Upper lobe of right lung (tissue), 1 donor: ENCODE measurements around the gene FTL. TPM values are rescaled to one million over a fixed set of nuclear protein-coding genes. Genes with fewer than 3 reads are reported as not detected.

Experiments
- ATAC-seq: fragments of 200-7000 bp; cut with Tn5 transposase; one replicate; pipeline ENCODE4 v1.9.1; 2020; ENCODE audit warnings: mild to moderate bottlenecking, moderate library complexity
- DNase-seq: peaks from one replicate; pipeline ENCODE4 v3.0.0-alpha.2; 2020
- H3K27ac ChIP-seq: fragments of 200-600 bp; one replicate; pipeline ENCODE4 v1.8.0; 2022
- H3K27me3 ChIP-seq: fragments of 200-600 bp; one replicate; pipeline ENCODE4 v1.8.0; 2022; ENCODE audit warnings: mild to moderate bottlenecking
- H3K36me3 ChIP-seq: fragments of 200-600 bp; one replicate; pipeline ENCODE4 v1.8.0; 2022
- H3K4me1 ChIP-seq: fragments of 200-600 bp; one replicate; pipeline ENCODE4 v1.8.0; 2022
- H3K4me3 ChIP-seq: fragments of 200-600 bp; one replicate; pipeline ENCODE4 v1.8.0; 2022; ENCODE audit warnings: mild to moderate bottlenecking
- H3K9me3 ChIP-seq: fragments of 200-600 bp; one replicate; pipeline ENCODE4 v1.8.0; 2022
- CTCF ChIP-seq: fragments of 200-600 bp; IDR thresholded peaks from one replicate; pipeline ENCODE4 v1.8.0; 2022; ENCODE audit warnings: antibody characterized with exemption
- intact Hi-C: fragments of 100-400 bp; cut with DNase I; formaldehyde crosslinking; loops from one replicate; pipeline ENCODE4 v1.11.0; 2022
- total RNA-seq: library from RNA; stranded (reverse); fragmentation: NEBNext Ultra II Directional; extraction: Animal tissue kit (Norgen Biotek cat#: 25700); gene quantifications from one replicate; pipeline ENCODE4 v1.2.1, GENCODE V29; 2021
- donor health status: DM: no; HTN: yes; CAD: no; lungs with severe emphysema.

FTL gene
- total RNA-seq, 1 donor from 2014 or later = 7,346 TPM

GRCh38 chr19:49006905-49007304, 41.8 kb downstream of the FTL start:
- no peak for TF ChIP-seq CTCF
- Histone ChIP-seq H3K27ac (no peak overlapping the region), H3K4me1 (no peaks in the 10 kb centered on the region), H3K27me3 (no peaks in the 10 kb centered on the region), H3K36me3 (peaks cover 81% of the 10 kb centered on the region), H3K4me3 (no peak overlapping the region), H3K9me3 (no peaks in the 10 kb centered on the region)
- intact Hi-C loops = no loop called here
- ATAC-seq (no peak), DNase-seq (no peak)

GRCh38 chr19:49009828-49010227, 44.7 kb downstream of the FTL start:
- DNase-seq (no peak), ATAC-seq (no peak)
- no peak overlapping the region for H3K4me3 ChIP-seq
- H3K36me3 ChIP-seq = peaks cover 59% of the 10 kb centered on the region
- H3K27ac ChIP-seq = no peak overlapping the region
- no peak for TF ChIP-seq CTCF
- intact Hi-C loops = no loop called here
- no peaks in the 10 kb centered on the region for H3K27me3 ChIP-seq
- H3K9me3 ChIP-seq = no peaks in the 10 kb centered on the region
- no peaks in the 10 kb centered on the region for H3K4me1 ChIP-seq

- TF ChIP-seq CTCF = no peak
- intact Hi-C loops = no loop called here
- Histone ChIP-seq H3K4me3 (no peak overlapping the region), H3K4me1 (no peaks in the 10 kb centered on the region), H3K27me3 (no peaks in the 10 kb centered on the region), H3K36me3 (peaks cover 59% of the 10 kb centered on the region), H3K9me3 (no peaks in the 10 kb centered on the region), H3K27ac (no peak overlapping the region)
- ATAC-seq = no peak
- DNase-seq = no peak
Observed at GRCh38 chr19:49010453-49010852, 45.3 kb downstream of the FTL start.

- intact Hi-C loops = no loop called here
- TF ChIP-seq CTCF = no peak
- Histone ChIP-seq H3K9me3 (no peaks in the 10 kb centered on the region), H3K27ac (no peak overlapping the region), H3K36me3 (peaks cover 54% of the 10 kb centered on the region), H3K4me1 (no peaks in the 10 kb centered on the region), H3K27me3 (no peaks in the 10 kb centered on the region), H3K4me3 (no peak overlapping the region)
- ATAC-seq (no peak), DNase-seq (no peak)
Observed at GRCh38 chr19:49011194-49011593, 46.1 kb downstream of the FTL start.

GRCh38 chr19:49014123-49014869, 49.2 kb downstream of the FTL start:
- Histone ChIP-seq H3K36me3 (peaks cover 33% of the 10 kb centered on the region), H3K4me1 (peaks cover 21% of the 10 kb centered on the region), H3K27me3 (no peaks in the 10 kb centered on the region), H3K27ac (no peak overlapping the region), H3K4me3 (no peak overlapping the region), H3K9me3 (no peaks in the 10 kb centered on the region)
- ATAC-seq (no peak), DNase-seq (no peak)
- no peak for TF ChIP-seq CTCF
- intact Hi-C loops = no loop called here

- intact Hi-C loops = no loop called here
- H3K4me1 ChIP-seq = peaks cover 26% of the 10 kb centered on the region
- H3K4me3 ChIP-seq = no peak overlapping the region
- DNase-seq (no peak), ATAC-seq (no peak)
- peaks cover 28% of the 10 kb centered on the region for H3K36me3 ChIP-seq
- H3K9me3 ChIP-seq = no peaks in the 10 kb centered on the region
- TF ChIP-seq CTCF = no peak
- H3K27ac ChIP-seq = no peak overlapping the region
- H3K27me3 ChIP-seq = no peaks in the 10 kb centered on the region
Observed at GRCh38 chr19:49014870-49015255, 49.8 kb downstream of the FTL start.
